Thoracic aorta (tissue), 2 donors: ENCODE measurements around the gene SPOCK2. TPM values are rescaled to one million over a fixed set of nuclear protein-coding genes. Genes with fewer than 3 reads are reported as not detected.
A peak's percentile ranks its signal among the peaks of the same experiment; 100 is the strongest.

Experiments used
- ATAC-seq: fragments of 150-250 bp; one replicate; pipeline ENCODE4 v1.8.0; 2017; ENCODE audit warnings: low read depth; ENCODE audit not compliant: insufficient number of reproducible peaks, low FRiP score
- DNase-seq: peaks from one replicate; pipeline ENCODE4 v3.0.0-alpha.2; 2020; ENCODE audit warnings: low spot score
- H3K27ac ChIP-seq, 2 donors: fragments of 200-600 bp; sonication (generic); 1 replicate in 1 of 2; 2 replicates in 1 of 2; pipeline ENCODE4 v1.5.1; 2016; ENCODE audit warnings: mild to moderate bottlenecking in 2 of 2, moderate library complexity in 2 of 2
- H3K27me3 ChIP-seq: fragments of 200-600 bp; sonication (generic); replicated peaks from 2 replicates; pipeline ENCODE4 v1.6.0; 2016; ENCODE audit warnings: mild to moderate bottlenecking; ENCODE audit not compliant: insufficient read depth
- H3K36me3 ChIP-seq: fragments of 200-600 bp; sonication (generic); one replicate; pipeline ENCODE4 v1.5.1; 2016
- H3K4me1 ChIP-seq, 2 donors: fragments of 200-600 bp; sonication (generic); 1 replicate in 1 of 2; 2 replicates in 1 of 2; pipeline versions ENCODE4 v1.5.1 to v1.6.0; 2016; ENCODE audit warnings: low read depth in 2 of 2, mild to moderate bottlenecking in 1 of 2; ENCODE audit not compliant: control insufficient read depth in 1 of 2
- H3K4me3 ChIP-seq: fragments of 200-600 bp; sonication (generic); 2 replicates; pipeline ENCODE4 v1.5.1; 2016; ENCODE audit warnings: mild to moderate bottlenecking
- H3K9me3 ChIP-seq: fragments of 200-600 bp; sonication (generic); 2 replicates; pipeline ENCODE4 v1.5.1; 2016
- CTCF ChIP-seq: fragments of 200-600 bp; sonication (generic); IDR thresholded peaks from one replicate; pipeline ENCODE4 v1.5.1; 2019; ENCODE audit warnings: antibody characterized with exemption
- total RNA-seq, 2 donors: library from RNA; depleted of rRNA; stranded (reverse); fragments of >200 nt; gene quantifications; one replicate each; pipeline versions ENCODE4 v1.1.0 to v1.2.3, GENCODE V29; 2016

Gene SPOCK2
- total RNA-seq, 2 donors from 2014 or later: 3.5 to 13.8 TPM

GRCh38 chr10:72012796-72013195 is 75.6 kb downstream of the SPOCK2 start:
- Histone ChIP-seq H3K27ac (no peak overlapping the region), H3K27me3 (no peaks in the 10 kb centered on the region), H3K4me1 (peaks cover 39 to 67% of the 10 kb centered on the region in 2 donors), H3K4me3 (no peak overlapping the region), H3K9me3 (no peaks in the 10 kb centered on the region), H3K36me3 (peaks cover 22% of the 10 kb centered on the region)
- TF ChIP-seq CTCF: no peak
- ATAC-seq: no peak
- DNase-seq: no peak

DNA sequence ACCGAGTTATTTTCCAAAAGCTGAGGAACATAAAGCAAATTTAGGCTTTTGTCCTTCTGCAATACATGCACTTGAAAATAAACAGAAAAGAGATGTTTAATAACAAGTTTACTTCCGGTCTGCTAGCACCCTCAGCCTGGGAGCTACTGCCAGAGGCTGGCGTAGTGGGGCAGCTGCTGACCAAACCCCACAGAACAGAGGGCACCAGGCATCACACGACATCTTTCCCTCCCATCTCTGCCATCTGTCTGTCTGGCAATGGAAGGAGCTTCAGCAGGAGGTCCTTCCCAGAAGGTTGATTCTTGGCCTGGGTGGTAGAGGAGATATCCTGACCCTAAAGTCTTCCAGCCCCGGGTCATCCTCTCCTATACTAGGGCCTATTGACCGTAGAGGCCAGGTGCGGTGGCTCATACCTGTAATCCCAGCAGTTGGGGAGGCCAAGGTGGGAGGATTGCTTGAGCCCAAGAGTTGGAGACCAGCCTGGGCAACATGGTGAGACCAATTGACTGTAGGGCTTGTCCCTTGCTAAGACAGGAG is 76.3 kb downstream of the SPOCK2 start:
- ATAC-seq: no peak
- Histone ChIP-seq H3K36me3 (peaks cover 30% of the 10 kb centered on the region), H3K9me3 (no peaks in the 10 kb centered on the region), H3K4me3 (no peak overlapping the region), H3K4me1 (peaks cover 34 to 60% of the 10 kb centered on the region in 2 donors), H3K27ac (peak overlapping the region; percentile 52 to 94), H3K27me3 (no peaks in the 10 kb centered on the region)
- TF ChIP-seq CTCF: no peak
- DNase-seq: no peak

GRCh38 chr10:72011468-72011867 is 76.9 kb downstream of the SPOCK2 start:
- peak overlapping the region; percentile 90 to 94 for H3K27ac ChIP-seq
- H3K4me3 ChIP-seq: no peak overlapping the region
- no peaks in the 10 kb centered on the region for H3K27me3 ChIP-seq
- no peak for TF ChIP-seq CTCF
- peaks cover 29 to 55% of the 10 kb centered on the region in 2 donors for H3K4me1 ChIP-seq
- no peak for ATAC-seq
- H3K9me3 ChIP-seq: no peaks in the 10 kb centered on the region
- peaks cover 36% of the 10 kb centered on the region for H3K36me3 ChIP-seq
- DNase-seq: no peak

DNA sequence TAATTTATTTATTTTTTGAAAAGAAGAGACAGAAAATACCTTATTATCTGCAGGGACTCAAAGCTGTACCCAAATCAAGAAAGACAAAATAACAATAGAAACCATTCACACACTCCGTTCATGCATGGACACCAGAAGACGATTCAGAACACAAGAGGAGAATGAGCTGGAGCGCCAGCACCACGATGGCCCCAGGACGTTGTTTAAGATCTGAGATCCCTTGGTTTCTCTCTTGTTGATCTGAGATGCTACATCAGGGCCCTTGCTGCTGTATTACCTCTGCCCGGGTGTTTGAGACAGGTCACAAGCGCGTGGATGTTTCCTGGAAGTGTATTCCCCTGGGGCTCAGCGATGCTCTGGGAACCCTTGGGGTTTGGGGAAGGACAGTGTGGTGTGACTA is 77.3 kb downstream of the SPOCK2 start:
- ATAC-seq: no peak
- H3K9me3 ChIP-seq: no peaks in the 10 kb centered on the region
- peaks cover 39% of the 10 kb centered on the region for H3K36me3 ChIP-seq
- H3K4me1 ChIP-seq: peaks cover 26 to 50% of the 10 kb centered on the region in 2 donors
- H3K27me3 ChIP-seq: no peaks in the 10 kb centered on the region
- peak overlapping the region; percentile 90 to 94 for H3K27ac ChIP-seq
- TF ChIP-seq CTCF: no peak
- no peak overlapping the region for H3K4me3 ChIP-seq
- no peak for DNase-seq

DNA sequence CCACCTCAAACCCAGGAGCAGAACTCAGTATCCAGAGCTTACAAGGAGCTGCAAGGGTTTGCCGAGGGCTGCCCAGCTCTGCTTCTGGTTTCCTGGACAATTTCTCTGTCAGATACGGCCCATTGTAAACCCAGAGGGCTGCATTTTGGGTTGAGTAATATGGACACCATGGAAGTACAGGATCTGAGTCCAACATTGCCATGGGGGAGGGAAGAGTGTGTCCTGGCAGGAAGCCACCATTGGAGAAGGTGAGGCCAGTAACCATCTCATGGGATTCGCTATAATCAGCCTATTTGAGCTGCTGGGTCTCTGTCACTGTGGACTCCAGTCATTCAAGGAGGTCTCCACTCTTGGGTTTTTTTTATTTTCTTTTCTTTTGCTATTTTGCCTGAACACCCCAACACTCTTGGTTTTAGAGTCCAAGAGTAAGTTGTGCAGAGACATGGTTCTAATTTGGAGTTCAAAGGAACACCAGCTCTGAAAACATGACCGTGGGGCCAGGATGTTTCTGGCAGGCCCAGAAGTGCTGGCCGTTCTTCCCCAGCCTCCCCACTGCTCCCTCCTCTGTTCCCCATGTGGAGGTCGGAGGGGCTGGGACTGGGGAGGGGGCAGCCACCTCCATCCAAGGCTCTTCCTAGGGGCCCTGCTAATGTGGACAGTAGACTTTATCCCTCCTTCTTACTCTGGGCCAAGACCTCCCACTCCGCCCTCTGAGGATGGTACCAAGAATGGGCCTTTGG is 77.9 kb downstream of the SPOCK2 start:
- ATAC-seq: no peak
- Histone ChIP-seq H3K9me3 (no peaks in the 10 kb centered on the region), H3K27me3 (no peaks in the 10 kb centered on the region), H3K36me3 (peaks cover 39% of the 10 kb centered on the region), H3K4me3 (peak overlapping the region; percentile 56), H3K27ac (peak overlapping the region; percentile 90 to 94), H3K4me1 (peaks cover 26 to 44% of the 10 kb centered on the region in 2 donors)
- TF ChIP-seq CTCF: no peak
- DNase-seq: no peak
